ENCODE results near the gene TRPV3. TPM values are rescaled to one million over a fixed set of nuclear protein-coding genes. Genes with fewer than 3 reads are reported as not detected.

The TRPV3 gene
- total RNA-seq, 3 donors from 2014 or later (not counting 1 experiment from before 2014, with no cell fraction given), result 5.6 to 10.3 (median 7.6) TPM

DNA sequence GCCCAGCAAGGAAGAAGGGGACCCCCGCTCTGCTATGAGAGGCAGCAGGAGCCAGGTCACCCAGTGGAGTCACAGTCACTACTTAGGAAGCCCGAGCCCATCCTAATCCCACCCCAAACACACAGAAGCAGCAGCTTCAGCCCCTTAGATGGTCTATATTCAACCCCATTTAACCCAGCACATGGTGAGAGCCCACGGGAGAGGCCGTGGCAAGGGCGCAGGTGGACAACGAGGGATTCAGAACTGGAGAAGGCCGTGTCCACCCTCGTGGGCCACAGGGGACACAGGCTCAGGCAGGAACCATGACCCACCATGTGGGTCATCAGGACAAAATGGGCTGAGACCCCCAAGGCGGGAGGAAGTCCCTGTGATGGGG, 1.6 kb upstream of the TRPV3 start:
- H3K27ac Mint-ChIP-seq, result no peak overlapping the region
- no peaks in the 10 kb centered on the region for H3K36me3 ChIP-seq (ENCODE audit: control insufficient read depth, insufficient read depth, low read length)
- H3K27me3 ChIP-seq (ENCODE audit: control insufficient read depth, insufficient read depth, low read length), result no peaks in the 10 kb centered on the region
- no peak overlapping the region for H3K4me3 Mint-ChIP-seq
- TF ChIP-seq CTCF (IDR thresholded peaks at IDR 0.05), result no peak
- intact Hi-C loops (cut with micrococcal nuclease), result no loop called here
- no peak overlapping the region for H3K27ac ChIP-seq (ENCODE audit: low read length)
- H3K4me3 ChIP-seq (ENCODE audit: low read length), result no peak overlapping the region
- H3K9me3 ChIP-seq (ENCODE audit: control insufficient read depth, insufficient read depth, low read length), result no peaks in the 10 kb centered on the region
- H3K4me1 ChIP-seq (ENCODE audit: control insufficient read depth, insufficient read depth, low read length), result peaks cover 19% of the 10 kb centered on the region
- no peaks in the 10 kb centered on the region for H3K9me3 Mint-ChIP-seq
- H3K36me3 Mint-ChIP-seq, result no peaks in the 10 kb centered on the region
- H3K4me1 Mint-ChIP-seq, result no peaks in the 10 kb centered on the region
- peaks cover 0 to 2% of the 10 kb centered on the region in 2 donors for H3K27me3 Mint-ChIP-seq (ENCODE audit: low read depth in 2 of 2)
- ATAC-seq, result no peak
- no peak for DNase-seq
- WGBS (ENCODE audit: insufficient coverage), result 90% methylated on average over 9 of the region's 9 CpGs

DNA sequence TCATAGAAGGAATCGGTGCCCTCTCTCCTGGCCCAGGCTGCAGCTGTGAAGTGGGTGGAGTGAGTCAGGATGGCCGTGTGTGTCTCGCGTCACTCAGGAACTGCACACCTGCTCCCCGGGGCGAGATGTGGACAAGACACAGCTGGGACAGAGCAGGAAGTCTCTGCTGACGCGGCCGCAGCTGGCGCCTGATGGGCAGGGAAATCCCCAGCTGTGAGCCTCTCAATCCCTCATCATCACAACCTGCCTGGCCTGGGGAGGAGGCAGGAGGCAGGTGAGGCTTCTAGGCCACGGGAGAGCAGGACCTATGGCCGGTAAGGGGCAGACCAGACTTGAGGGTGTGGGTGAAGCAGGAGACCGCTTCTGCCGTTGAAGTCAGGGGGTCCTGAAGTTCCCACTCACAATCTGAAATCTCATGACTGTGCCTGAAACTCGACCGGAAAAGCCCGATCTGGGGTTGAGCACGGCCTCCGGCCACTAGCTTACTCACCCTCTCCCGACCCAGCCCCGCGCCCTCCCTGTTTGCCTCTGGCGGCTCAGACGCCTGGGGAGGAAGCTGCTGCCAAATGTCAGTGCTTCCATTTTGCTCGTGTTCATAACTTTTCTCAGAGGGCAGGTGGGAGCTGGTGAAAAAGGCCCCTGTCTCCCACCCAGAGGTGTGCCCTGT, 1.1 kb upstream of the TRPV3 start:
- peak; percentile 47 to 84 (median 62) for ATAC-seq

GRCh38 chr17:3556916-3557767, 470 bp downstream of the TRPV3 start:
- Histone ChIP-seq H3K27ac (ENCODE audit: low read length) (no peak overlapping the region), H3K9me3 (ENCODE audit: control insufficient read depth, insufficient read depth, low read length) (no peaks in the 10 kb centered on the region), H3K36me3 (ENCODE audit: control insufficient read depth, insufficient read depth, low read length) (no peaks in the 10 kb centered on the region), H3K4me1 (ENCODE audit: control insufficient read depth, insufficient read depth, low read length) (peaks cover 19% of the 10 kb centered on the region), H3K27me3 (ENCODE audit: control insufficient read depth, insufficient read depth, low read length) (no peaks in the 10 kb centered on the region), H3K4me3 (ENCODE audit: low read length) (no peak overlapping the region)
- intact Hi-C loops (cut with micrococcal nuclease), result no loop called here
- WGBS (ENCODE audit: insufficient coverage), result 82% methylated on average over 15 of the region's 15 CpGs
- DNase-seq (no peak), ATAC-seq (no peak)
- Mint-ChIP-seq H3K27me3 (ENCODE audit: low read depth in 2 of 2) (peaks cover 0 to 8% of the 10 kb centered on the region in 2 donors), H3K4me1 (no peaks in the 10 kb centered on the region), H3K9me3 (no peaks in the 10 kb centered on the region), H3K4me3 (no peak overlapping the region), H3K27ac (no peak overlapping the region), H3K36me3 (no peaks in the 10 kb centered on the region)
- TF ChIP-seq CTCF (IDR thresholded peaks at IDR 0.05), result no peak

More for the DNA sequence above, 1.1 kb upstream of the TRPV3 start:
- peak in 1 of 2 donors; percentile 70 for DNase-seq
- Histone ChIP-seq H3K36me3 (ENCODE audit: control insufficient read depth, insufficient read depth, low read length) (no peaks in the 10 kb centered on the region), H3K27ac (ENCODE audit: low read length) (peak overlapping the region; percentile 41), H3K9me3 (ENCODE audit: control insufficient read depth, insufficient read depth, low read length) (no peaks in the 10 kb centered on the region), H3K27me3 (ENCODE audit: control insufficient read depth, insufficient read depth, low read length) (no peaks in the 10 kb centered on the region), H3K4me1 (ENCODE audit: control insufficient read depth, insufficient read depth, low read length) (peaks cover 19% of the 10 kb centered on the region), H3K4me3 (ENCODE audit: low read length) (no peak overlapping the region)
- H3K4me3 Mint-ChIP-seq, result no peak overlapping the region
- H3K27ac Mint-ChIP-seq, result no peak overlapping the region
- H3K4me1 Mint-ChIP-seq, result no peaks in the 10 kb centered on the region
- peaks cover 0 to 2% of the 10 kb centered on the region in 2 donors for H3K27me3 Mint-ChIP-seq (ENCODE audit: low read depth in 2 of 2)
- intact Hi-C loops (cut with micrococcal nuclease), result no loop called here
- H3K9me3 Mint-ChIP-seq, result no peaks in the 10 kb centered on the region
- 43% methylated on average over 25 of the region's 25 CpGs for WGBS (ENCODE audit: insufficient coverage)
- TF ChIP-seq CTCF (IDR thresholded peaks at IDR 0.05), result no peak
- H3K36me3 Mint-ChIP-seq, result no peaks in the 10 kb centered on the region

Data from natural killer cell (primary cell).